PC-3 (cell line): ENCODE results near the gene SAFB.

ENCODE experiments used
- CTCF ChIP-seq: fragments of 300-600 bp; sonication (generic); conservative IDR thresholded peaks from 2 replicates; pipeline ENCODE4 v1.5.1; 2017; ENCODE audit warnings: antibody characterized with exemption, low read depth, mild to moderate bottlenecking, low read length
- EZH2 ChIP-seq: fragments of 300-600 bp; sonication (generic); IDR thresholded peaks from one replicate; pipeline ENCODE4 v1.6.1; 2017; ENCODE audit warnings: antibody characterized with exemption, mild to moderate bottlenecking, low read length; ENCODE audit not compliant: unreplicated experiment
- EZH2phosphoT487 ChIP-seq: fragments of 300-600 bp; sonication (generic); IDR thresholded peaks from 2 replicates; pipeline ENCODE4 v1.6.1; 2018; ENCODE audit warnings: mild to moderate bottlenecking, antibody characterized with exemption, low read length, borderline replicate concordance

GRCh38 chr19:5590151-5590864 is 32.6 kb upstream of the SAFB start:
- TF ChIP-seq CTCF (no peak), EZH2 (no peak), EZH2phosphoT487 (no peak)
